ENCODE data around the gene MDH1B. TPM values are rescaled to one million over a fixed set of nuclear protein-coding genes. Genes with fewer than 3 reads are reported as not detected.

MDH1B gene
- total and polyA plus RNA-seq, 7 donors, result 0.14 to 1.0 (median 0.30) TPM

GRCh38 chr2:206756816-206757215 is 8.3 kb downstream of the MDH1B start:
- Histone ChIP-seq H3K27me3 (ENCODE audit: insufficient read depth in 3 of 3, low read length in 2 of 3) (no peaks in the 10 kb centered on the region), H3K4me1 (no peaks in the 10 kb centered on the region), H3K27ac (no peak overlapping the region), H3K36me3 (ENCODE audit: insufficient read depth in 1 of 2, low read depth in 1 of 2) (no peaks in the 10 kb centered on the region), H3K4me3 (no peak overlapping the region), H3K9me3 (no peaks in the 10 kb centered on the region)
- intact Hi-C loops (cut with DNase I), result no loop called here
- DNase-seq, result no peak
- ATAC-seq, result no peak
- TF ChIP-seq CTCF (IDR thresholded peaks at IDR 0.05), result no peak
- WGBS, 3 donors, result 47 to 49% (median 49%) methylated on average over 1 of the region's 1 CpG

- no peak for TF ChIP-seq CTCF (IDR thresholded peaks at IDR 0.05)
- no peaks in the 10 kb centered on the region for H3K27me3 ChIP-seq (ENCODE audit: insufficient read depth in 3 of 3, low read length in 2 of 3)
- no peaks in the 10 kb centered on the region for H3K36me3 ChIP-seq (ENCODE audit: insufficient read depth in 1 of 2, low read depth in 1 of 2)
- intact Hi-C loops (cut with DNase I), result no loop called here
- no peak for ATAC-seq
- 46 to 60% (median 58%) methylated on average over 2 of the region's 2 CpGs for WGBS, 3 donors
- H3K9me3 ChIP-seq, result no peaks in the 10 kb centered on the region
- no peak for DNase-seq
- H3K27ac ChIP-seq, result no peak overlapping the region
- no peaks in the 10 kb centered on the region for H3K4me1 ChIP-seq
- no peak overlapping the region for H3K4me3 ChIP-seq
Observed at GRCh38 chr2:206740800-206741199, 24.3 kb downstream of the MDH1B start.

GRCh38 chr2:206739271-206739670 is 25.9 kb downstream of the MDH1B start:
- Histone ChIP-seq H3K4me3 (no peak overlapping the region), H3K27me3 (ENCODE audit: insufficient read depth in 3 of 3, low read length in 2 of 3) (no peaks in the 10 kb centered on the region), H3K4me1 (no peaks in the 10 kb centered on the region), H3K36me3 (ENCODE audit: insufficient read depth in 1 of 2, low read depth in 1 of 2) (no peaks in the 10 kb centered on the region), H3K9me3 (no peaks in the 10 kb centered on the region), H3K27ac (no peak overlapping the region)
- no peak for TF ChIP-seq CTCF (IDR thresholded peaks at IDR 0.05)
- intact Hi-C loops (cut with DNase I), result no loop called here
- ATAC-seq, result no peak
- WGBS, 3 donors, result 50 to 61% (median 55%) methylated on average over 2 of the region's 2 CpGs
- no peak for DNase-seq

- no peak for ATAC-seq
- Histone ChIP-seq H3K27me3 (ENCODE audit: insufficient read depth in 3 of 3, low read length in 2 of 3) (no peaks in the 10 kb centered on the region), H3K4me1 (no peaks in the 10 kb centered on the region), H3K4me3 (no peak overlapping the region), H3K9me3 (no peaks in the 10 kb centered on the region), H3K27ac (no peak overlapping the region), H3K36me3 (ENCODE audit: insufficient read depth in 1 of 2, low read depth in 1 of 2) (no peaks in the 10 kb centered on the region)
- TF ChIP-seq CTCF (IDR thresholded peaks at IDR 0.05), result no peak
- 89 to 92% (median 89%) methylated on average over 5 of the region's 5 CpGs for WGBS, 3 donors
- intact Hi-C loops (cut with DNase I), result no loop called here
- no peak for DNase-seq
Observed at GRCh38 chr2:206736935-206737334, 28.2 kb downstream of the MDH1B start.

GRCh38 chr2:206733341-206733740 is 31.8 kb downstream of the MDH1B start:
- DNase-seq (no peak), ATAC-seq (no peak)
- WGBS, 3 donors, result 72 to 76% (median 72%) methylated on average over 2 of the region's 2 CpGs
- H3K27ac ChIP-seq, result no peak overlapping the region
- no peaks in the 10 kb centered on the region for H3K36me3 ChIP-seq (ENCODE audit: insufficient read depth in 1 of 2, low read depth in 1 of 2)
- no peak overlapping the region for H3K4me3 ChIP-seq
- H3K27me3 ChIP-seq (ENCODE audit: insufficient read depth in 3 of 3, low read length in 2 of 3), result no peaks in the 10 kb centered on the region
- no peak for TF ChIP-seq CTCF (IDR thresholded peaks at IDR 0.05)
- intact Hi-C loops (cut with DNase I), result no loop called here
- H3K4me1 ChIP-seq, result no peaks in the 10 kb centered on the region
- H3K9me3 ChIP-seq, result no peaks in the 10 kb centered on the region

All from psoas muscle (tissue), 8 donors.